Measurements from ENCODE around the gene METTL1.

Gene METTL1

GRCh38 chr12:57807285-57807684 is 35.4 kb upstream of the METTL1 start:
- no peak for TF ChIP-seq CTCF (IDR thresholded peaks at IDR 0.05)
- no peak for TF ChIP-seq ZFX (IDR thresholded peaks at IDR 0.05; ENCODE audit: borderline replicate concordance)
- no peak overlapping the region for H3K27ac ChIP-seq

GRCh38 chr12:57806677-57807076 is 34.8 kb upstream of the METTL1 start:
- no peak overlapping the region for H3K27ac ChIP-seq
- no peak for TF ChIP-seq ZFX (IDR thresholded peaks at IDR 0.05; ENCODE audit: borderline replicate concordance)
- TF ChIP-seq CTCF (IDR thresholded peaks at IDR 0.05) = no peak

- TF ChIP-seq CTCF (IDR thresholded peaks at IDR 0.05) (peak; percentile 89), ZFX (IDR thresholded peaks at IDR 0.05; ENCODE audit: borderline replicate concordance) (no peak)
These were observed 31.5 kb upstream of the METTL1 start for GRCh38 chr12:57803319-57803893.

GRCh38 chr12:57802607-57803006 is 30.7 kb upstream of the METTL1 start:
- no peak for TF ChIP-seq CTCF (IDR thresholded peaks at IDR 0.05)
- no peak for TF ChIP-seq ZFX (IDR thresholded peaks at IDR 0.05; ENCODE audit: borderline replicate concordance)
- H3K27ac ChIP-seq = no peak overlapping the region

More at GRCh38 chr12:57803319-57803893, 31.5 kb upstream of the METTL1 start:
- H3K27ac ChIP-seq = no peak overlapping the region

GRCh38 chr12:57800965-57801364 is 29.1 kb upstream of the METTL1 start:
- H3K27ac ChIP-seq = no peak overlapping the region
- no peak for TF ChIP-seq CTCF (IDR thresholded peaks at IDR 0.05)
- no peak for TF ChIP-seq ZFX (IDR thresholded peaks at IDR 0.05; ENCODE audit: borderline replicate concordance)

GRCh38 chr12:57797933-57798332 is 26.0 kb upstream of the METTL1 start:
- no peak overlapping the region for H3K27ac ChIP-seq
- TF ChIP-seq CTCF (IDR thresholded peaks at IDR 0.05) (no peak), ZFX (IDR thresholded peaks at IDR 0.05; ENCODE audit: borderline replicate concordance) (no peak)

DNA sequence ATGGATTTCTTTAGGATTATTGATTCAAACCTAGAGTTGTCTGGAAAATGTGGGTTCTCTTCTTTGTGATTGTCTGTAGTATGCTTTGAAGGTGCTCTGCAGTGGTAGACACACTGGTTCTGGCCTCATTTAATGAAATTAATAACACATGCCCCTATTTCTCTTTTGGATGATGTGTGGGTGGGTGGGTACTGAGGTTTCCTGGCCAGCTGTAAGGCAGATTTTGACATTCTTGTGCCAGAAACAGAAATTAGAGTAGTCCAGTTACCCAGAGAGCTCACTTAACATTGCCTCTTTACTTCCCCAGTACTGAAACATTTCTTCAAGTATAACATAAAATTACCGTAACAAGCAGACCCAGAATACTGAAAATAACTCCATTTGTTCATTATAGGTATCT is 25.1 kb upstream of the METTL1 start:
- TF ChIP-seq CTCF (IDR thresholded peaks at IDR 0.05) = no peak
- no peak for TF ChIP-seq ZFX (IDR thresholded peaks at IDR 0.05; ENCODE audit: borderline replicate concordance)

More for the DNA sequence above, 25.1 kb upstream of the METTL1 start:
- H3K27ac ChIP-seq = no peak overlapping the region
